GM23338 (cell line): ENCODE results near the gene TNFRSF8. TPM values are rescaled to one million over a fixed set of nuclear protein-coding genes. Genes with fewer than 3 reads are reported as not detected.

Experiments
- EZH2phosphoT487 ChIP-seq: fragments of 200-600 bp; sonication (generic); IDR thresholded peaks from one replicate; pipeline ENCODE4 v1.8.1; 2018; ENCODE audit warnings: antibody characterized with exemption; ENCODE audit not compliant: unreplicated experiment
- STAT1 ChIP-seq: IDR thresholded peaks from one replicate; pipeline ENCODE4 v1.6.1; 2016; ENCODE audit warnings: antibody characterized with exemption; ENCODE audit not compliant: unreplicated experiment
- polyA plus RNA-seq: library from polyadenylated mRNA; unstranded; fragments of >200 nt; fragmentation: Nextera tagmentation; extraction: Ambion mirVana; gene quantifications from 2 replicates; pipeline ENCODE4 v1.2.1, GENCODE V29; 2016
- total RNA-seq: library from RNA; depleted of rRNA; stranded (reverse); fragments of >200 nt; shearing (Covaris generic); gene quantifications from 2 replicates; pipeline ENCODE4 v1.2.3, GENCODE V29; 2014
- TF ChIP-seq, protein P1 (sequence below): fragments of 250-450 bp; sonication (Bioruptor Pico); IDR thresholded peaks from 2 replicates; pipeline ENCODE4 v1.5.0; 2020; ENCODE audit warnings: mild to moderate bottlenecking, moderate library complexity
- TF ChIP-seq, protein P2 (sequence below): IDR thresholded peaks from one replicate; pipeline ENCODE4 v1.6.1; 2018; ENCODE audit warnings: antibody characterized with exemption; ENCODE audit not compliant: unreplicated experiment

TNFRSF8 gene
- total and polyA plus RNA-seq, 2 experiments from 2014 or later: 11.7 to 28.2 TPM

DNA sequence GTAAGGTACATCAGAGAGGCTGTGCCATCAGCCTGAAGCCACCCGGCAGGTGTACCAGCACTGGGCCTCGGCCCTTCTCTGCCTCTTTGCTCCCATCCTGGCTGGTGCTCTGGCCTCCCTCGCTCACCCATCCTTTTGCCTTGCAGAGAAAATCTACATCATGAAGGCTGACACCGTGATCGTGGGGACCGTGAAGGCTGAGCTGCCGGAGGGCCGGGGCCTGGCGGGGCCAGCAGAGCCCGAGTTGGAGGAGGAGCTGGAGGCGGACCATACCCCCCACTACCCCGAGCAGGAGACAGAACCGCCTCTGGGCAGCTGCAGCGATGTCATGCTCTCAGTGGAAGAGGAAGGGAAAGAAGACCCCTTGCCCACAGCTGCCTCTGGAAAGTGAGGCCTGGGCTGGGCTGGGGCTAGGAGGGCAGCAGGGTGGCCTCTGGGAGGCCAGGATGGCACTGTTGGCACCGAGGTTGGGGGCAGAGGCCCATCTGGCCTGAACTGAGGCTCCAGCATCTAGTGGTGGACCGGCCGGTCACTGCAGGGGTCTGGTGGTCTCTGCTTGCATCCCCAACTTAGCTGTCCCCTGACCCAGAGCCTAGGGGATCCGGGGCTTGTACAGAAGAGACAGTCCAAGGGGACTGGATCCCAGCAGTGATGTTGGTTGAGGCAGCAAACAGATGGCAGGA is 79.2 kb downstream of the TNFRSF8 start (continued):
- TF ChIP-seq, protein P1, sequence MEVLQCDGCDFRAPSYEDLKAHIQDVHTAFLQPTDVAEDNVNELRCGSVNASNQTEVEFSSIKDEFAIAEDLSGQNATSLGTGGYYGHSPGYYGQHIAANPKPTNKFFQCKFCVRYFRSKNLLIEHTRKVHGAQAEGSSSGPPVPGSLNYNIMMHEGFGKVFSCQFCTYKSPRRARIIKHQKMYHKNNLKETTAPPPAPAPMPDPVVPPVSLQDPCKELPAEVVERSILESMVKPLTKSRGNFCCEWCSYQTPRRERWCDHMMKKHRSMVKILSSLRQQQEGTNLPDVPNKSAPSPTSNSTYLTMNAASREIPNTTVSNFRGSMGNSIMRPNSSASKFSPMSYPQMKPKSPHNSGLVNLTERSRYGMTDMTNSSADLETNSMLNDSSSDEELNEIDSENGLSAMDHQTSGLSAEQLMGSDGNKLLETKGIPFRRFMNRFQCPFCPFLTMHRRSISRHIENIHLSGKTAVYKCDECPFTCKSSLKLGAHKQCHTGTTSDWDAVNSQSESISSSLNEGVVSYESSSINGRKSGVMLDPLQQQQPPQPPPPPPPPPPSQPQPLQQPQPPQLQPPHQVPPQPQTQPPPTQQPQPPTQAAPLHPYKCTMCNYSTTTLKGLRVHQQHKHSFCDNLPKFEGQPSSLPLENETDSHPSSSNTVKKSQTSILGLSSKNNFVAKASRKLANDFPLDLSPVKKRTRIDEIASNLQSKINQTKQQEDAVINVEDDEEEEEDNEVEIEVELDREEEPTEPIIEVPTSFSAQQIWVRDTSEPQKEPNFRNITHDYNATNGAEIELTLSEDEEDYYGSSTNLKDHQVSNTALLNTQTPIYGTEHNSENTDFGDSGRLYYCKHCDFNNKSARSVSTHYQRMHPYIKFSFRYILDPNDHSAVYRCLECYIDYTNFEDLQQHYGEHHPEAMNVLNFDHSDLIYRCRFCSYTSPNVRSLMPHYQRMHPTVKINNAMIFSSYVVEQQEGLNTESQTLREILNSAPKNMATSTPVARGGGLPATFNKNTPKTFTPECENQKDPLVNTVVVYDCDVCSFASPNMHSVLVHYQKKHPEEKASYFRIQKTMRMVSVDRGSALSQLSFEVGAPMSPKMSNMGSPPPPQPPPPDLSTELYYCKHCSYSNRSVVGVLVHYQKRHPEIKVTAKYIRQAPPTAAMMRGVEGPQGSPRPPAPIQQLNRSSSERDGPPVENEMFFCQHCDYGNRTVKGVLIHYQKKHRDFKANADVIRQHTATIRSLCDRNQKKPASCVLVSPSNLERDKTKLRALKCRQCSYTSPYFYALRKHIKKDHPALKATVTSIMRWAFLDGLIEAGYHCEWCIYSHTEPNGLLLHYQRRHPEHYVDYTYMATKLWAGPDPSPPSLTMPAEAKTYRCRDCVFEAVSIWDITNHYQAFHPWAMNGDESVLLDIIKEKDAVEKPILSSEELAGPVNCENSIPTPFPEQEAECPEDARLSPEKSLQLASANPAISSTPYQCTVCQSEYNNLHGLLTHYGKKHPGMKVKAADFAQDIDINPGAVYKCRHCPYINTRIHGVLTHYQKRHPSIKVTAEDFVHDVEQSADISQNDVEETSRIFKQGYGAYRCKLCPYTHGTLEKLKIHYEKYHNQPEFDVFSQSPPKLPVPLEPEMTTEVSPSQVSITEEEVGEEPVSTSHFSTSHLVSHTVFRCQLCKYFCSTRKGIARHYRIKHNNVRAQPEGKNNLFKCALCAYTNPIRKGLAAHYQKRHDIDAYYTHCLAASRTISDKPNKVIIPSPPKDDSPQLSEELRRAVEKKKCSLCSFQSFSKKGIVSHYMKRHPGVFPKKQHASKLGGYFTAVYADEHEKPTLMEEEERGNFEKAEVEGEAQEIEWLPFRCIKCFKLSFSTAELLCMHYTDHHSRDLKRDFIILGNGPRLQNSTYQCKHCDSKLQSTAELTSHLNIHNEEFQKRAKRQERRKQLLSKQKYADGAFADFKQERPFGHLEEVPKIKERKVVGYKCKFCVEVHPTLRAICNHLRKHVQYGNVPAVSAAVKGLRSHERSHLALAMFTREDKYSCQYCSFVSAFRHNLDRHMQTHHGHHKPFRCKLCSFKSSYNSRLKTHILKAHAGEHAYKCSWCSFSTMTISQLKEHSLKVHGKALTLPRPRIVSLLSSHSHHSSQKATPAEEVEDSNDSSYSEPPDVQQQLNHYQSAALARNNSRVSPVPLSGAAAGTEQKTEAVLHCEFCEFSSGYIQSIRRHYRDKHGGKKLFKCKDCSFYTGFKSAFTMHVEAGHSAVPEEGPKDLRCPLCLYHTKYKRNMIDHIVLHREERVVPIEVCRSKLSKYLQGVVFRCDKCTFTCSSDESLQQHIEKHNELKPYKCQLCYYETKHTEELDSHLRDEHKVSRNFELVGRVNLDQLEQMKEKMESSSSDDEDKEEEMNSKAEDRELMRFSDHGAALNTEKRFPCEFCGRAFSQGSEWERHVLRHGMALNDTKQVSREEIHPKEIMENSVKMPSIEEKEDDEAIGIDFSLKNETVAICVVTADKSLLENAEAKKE (CRISPR knock-in tag): no peak
- TF ChIP-seq EZH2phosphoT487: no peak
- TF ChIP-seq STAT1: no peak
- TF ChIP-seq, protein P2, sequence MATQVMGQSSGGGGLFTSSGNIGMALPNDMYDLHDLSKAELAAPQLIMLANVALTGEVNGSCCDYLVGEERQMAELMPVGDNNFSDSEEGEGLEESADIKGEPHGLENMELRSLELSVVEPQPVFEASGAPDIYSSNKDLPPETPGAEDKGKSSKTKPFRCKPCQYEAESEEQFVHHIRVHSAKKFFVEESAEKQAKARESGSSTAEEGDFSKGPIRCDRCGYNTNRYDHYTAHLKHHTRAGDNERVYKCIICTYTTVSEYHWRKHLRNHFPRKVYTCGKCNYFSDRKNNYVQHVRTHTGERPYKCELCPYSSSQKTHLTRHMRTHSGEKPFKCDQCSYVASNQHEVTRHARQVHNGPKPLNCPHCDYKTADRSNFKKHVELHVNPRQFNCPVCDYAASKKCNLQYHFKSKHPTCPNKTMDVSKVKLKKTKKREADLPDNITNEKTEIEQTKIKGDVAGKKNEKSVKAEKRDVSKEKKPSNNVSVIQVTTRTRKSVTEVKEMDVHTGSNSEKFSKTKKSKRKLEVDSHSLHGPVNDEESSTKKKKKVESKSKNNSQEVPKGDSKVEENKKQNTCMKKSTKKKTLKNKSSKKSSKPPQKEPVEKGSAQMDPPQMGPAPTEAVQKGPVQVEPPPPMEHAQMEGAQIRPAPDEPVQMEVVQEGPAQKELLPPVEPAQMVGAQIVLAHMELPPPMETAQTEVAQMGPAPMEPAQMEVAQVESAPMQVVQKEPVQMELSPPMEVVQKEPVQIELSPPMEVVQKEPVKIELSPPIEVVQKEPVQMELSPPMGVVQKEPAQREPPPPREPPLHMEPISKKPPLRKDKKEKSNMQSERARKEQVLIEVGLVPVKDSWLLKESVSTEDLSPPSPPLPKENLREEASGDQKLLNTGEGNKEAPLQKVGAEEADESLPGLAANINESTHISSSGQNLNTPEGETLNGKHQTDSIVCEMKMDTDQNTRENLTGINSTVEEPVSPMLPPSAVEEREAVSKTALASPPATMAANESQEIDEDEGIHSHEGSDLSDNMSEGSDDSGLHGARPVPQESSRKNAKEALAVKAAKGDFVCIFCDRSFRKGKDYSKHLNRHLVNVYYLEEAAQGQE: no peak
